Kasumi-1 (cell line): Measurements from ENCODE around the gene MRGPRD.
"Not testable (repeated sequence)": the region's sequence is repeated elsewhere in the genome, so short reads cannot be mapped to it uniquely, and the experiment has no call there.

Experiments used
- DNase-seq, 2 experiments: peaks; one replicate each; lab custom pipeline; 2025; lab: John Stamatoyannopoulos, UW

The MRGPRD gene

DNA sequence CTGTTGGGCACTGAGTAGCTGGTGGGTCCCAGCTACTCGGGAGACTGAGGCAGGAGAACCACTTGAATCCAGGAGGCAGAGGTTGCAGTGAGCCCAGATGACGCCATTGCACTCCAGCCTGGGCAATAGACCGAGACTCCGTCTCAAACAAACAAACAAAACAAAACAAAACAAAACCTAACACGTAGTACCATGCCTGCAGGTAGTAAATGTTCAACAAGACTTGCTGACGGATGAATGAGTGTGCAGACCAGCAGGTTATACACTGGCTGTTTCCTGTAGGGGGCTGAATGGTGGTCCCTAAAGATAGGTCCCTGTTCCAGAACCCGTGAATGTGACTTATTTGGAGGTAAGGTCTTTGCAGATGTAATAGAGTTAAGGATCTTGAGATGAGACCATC lies 12.8 kb upstream of the MRGPRD start:
- DNase-seq, result no peak

DNA sequence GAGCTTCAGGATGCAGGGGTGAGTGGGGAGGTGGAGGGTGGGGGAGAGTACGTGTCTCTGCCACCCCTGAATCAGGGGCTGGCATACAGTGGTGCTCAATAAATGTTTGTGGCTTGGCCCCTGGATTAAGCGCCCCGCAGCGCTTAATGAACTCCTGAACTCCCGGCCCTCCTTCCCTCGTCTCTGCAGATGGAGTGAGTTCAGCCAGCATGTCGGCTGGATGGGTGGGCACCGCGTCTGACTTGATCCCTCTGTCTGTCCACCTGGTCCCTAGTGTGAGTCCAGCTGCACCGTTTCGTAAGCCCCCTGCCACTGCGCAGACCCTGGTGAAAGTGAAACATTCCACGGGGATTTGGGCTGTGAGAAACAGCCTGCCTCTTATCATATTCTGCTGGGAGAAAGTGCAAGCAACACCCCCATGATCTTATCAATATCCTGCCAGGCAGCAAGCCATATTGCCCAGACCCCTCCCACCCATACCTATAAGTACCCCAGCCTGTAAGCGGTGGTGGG lies 12.0 kb upstream of the MRGPRD start:
- DNase-seq, result no peak

DNA sequence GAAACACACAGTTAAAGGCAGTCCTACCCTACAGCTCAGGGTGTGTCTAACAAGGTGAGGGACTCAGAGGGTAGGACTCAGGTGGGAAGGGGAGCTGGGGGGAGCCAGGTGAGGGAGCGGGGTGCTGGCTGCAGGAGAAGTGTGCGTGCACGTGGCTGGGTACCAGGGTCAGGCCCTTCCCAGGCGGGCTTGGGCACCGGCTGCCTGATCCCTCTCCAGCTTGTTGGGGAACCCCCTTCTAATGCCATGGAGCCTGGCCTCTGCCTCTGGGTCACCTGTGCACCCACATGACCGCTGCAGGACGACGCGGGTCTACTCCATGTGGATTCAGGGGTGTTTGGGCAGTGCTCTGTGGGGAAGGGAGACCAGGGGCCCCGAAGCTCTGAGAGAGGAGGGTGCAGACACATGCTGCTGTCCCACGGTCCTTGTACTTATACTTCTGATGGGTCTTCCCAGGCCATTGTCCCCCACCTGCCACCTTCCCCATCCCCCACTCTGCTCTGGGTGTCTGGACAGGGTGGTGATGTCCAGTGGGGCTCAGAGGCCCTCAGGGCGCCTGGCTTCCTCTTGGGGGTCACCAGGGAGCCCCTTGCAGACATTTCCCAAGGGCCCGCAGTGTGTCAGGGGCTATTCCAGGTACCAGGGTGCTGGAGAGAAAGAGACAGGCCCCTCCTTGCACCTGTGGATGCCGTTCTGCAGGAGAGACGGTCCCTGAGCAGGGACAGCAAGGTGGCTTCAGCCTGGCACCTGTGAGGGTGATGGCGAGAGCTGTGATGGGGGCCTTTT lies 10.4 kb upstream of the MRGPRD start:
- no peak for DNase-seq

DNA sequence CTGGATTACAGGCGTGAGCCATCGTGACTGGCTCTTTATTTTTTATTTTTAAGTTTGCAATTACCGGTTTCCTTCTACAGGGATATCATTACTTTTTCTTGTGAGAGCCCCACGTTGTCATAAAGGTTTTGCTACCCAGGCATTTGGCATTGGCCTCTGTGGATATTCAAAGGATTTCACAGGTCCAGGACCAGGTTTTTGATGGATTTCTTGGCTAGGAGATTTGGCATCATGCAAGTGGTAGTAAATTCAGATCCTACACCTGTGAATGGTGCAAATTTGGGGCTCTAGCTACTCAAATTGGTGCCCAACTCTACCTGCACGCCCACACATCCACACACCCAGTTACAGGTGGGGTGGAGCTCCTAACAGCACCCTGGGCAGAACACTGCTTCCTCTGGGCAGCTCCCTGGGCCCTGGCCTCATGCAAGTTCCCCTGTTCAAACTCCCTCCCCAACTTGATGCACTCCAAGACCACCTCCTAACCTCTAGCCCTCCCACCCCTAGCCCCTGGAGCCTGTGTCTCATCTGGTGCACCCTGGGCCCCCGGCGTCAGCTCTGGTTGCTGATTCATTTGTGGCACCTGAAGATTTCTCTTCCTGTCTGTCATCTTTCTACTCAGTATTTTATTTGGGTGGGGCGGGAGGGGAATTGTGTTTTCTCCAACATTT lies 9.3 kb upstream of the MRGPRD start:
- no peak for DNase-seq

DNA sequence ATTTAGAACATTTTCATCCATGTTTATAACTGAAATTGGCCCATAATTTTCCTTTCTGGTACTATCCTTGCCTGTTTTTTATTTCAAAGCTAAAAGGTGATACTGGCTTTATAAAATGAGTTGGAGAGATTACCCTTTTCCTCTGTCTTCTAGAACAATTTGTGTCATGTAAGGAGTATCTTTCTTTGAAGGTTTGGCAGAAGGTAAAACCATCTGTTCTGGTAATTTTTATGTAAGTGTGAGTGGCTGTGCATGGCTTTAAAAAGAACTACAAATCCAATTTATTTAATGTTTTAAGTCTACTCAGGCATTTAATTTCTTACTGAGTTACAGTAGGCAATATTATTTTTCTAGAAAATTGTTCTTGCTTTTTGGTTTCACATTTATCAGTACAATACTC lies 7.7 kb upstream of the MRGPRD start:
- DNase-seq, result no peak

DNA sequence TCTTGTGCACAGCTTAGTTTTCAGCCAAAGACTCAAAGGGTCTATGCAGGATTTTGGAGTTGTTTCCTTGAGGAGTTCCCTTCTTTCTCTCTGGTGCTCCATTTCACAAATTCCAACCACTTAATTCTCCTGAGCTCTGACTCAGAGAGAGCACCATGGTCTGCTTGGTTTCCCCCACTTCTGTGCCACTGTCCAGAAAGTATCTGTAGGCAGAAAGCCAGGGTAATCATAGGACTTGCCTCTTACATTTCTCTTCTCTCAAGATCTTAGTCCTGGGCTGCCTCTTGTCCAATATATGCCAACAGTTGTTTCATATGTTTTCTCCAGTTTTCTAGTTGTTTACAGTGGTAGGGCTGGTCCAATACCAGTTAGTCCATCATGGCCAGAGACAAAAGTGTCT lies 6.4 kb upstream of the MRGPRD start:
- no peak for DNase-seq

DNA sequence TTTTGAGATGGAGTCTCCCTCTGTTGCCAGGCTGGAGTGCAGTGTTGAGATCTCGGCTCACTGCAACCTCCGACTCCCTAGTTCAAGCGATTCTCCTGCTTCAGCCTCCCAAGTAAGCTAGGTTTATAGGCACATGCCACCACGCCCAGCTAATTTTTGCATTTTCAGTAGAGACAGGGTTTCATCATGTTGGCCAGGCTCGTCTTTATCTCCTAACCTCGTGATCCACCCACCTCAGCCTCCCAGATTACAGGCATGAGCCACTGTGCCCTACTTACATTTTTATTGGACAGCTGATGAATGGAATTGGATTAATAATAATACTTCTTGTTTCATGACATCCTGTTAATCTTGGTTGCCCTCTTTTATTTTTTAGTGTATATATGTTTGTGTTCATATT lies 3.0 kb upstream of the MRGPRD start:
- DNase-seq, result no peak

DNA sequence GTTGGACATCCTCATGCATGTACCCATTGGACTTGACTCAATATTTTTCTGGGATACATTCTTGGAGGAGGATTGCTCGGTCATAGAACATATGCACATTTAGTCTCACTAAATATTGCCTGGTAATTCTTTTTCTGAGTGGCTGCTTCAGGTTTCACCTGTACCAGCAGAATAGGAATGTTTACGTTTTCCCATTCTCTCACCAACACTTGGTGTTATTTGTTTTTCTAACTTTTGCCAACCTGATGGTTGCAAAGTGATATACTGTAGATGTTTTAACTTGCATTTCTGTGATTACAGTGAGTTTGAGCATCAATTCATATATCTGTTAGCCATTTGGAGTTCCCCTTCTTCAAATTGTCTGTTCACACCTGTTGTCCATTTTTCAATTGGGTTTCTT lies 1.3 kb upstream of the MRGPRD start:
- DNase-seq, result no peak

DNA sequence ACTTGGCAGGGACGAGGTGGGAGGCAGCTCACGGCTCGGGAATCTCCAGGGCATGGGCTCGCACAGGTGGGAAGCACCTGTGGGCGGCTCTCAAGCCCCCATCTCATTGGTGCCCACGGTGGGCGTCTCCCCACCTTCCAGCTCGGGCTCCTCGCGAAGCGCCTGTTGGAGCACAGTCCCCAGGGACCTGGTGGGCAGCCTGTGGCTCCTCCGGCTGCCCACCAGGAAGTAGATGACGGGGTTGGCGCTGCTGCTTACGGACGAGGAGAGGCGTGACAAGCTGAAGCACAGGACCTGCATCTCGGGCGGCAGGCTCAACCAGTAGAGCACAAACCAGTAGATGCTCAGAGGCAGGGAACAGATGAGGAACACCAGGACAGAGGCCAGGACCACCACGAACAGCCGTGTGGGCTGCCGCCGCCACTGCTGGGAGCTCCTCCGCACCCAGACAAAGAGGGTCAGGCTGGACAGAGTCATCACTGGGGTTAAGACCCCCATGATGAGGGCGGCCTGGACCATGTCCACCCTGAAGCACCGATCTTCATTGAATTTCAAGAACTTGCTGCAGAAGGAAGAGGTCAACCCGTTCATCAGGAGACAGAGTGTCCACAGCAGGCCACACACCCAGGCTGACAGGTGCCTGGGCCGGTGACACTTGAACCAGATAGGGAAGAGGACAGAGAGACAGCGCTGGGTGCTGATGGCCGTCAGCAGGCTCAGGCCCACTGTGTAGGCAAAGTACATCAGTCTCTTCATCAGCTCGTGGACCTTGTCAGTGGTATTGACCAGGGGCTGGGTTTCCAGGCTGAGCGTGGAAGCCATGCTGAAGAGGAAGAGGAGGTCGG lies 633 bp downstream of the MRGPRD start:
- no peak for DNase-seq

DNA sequence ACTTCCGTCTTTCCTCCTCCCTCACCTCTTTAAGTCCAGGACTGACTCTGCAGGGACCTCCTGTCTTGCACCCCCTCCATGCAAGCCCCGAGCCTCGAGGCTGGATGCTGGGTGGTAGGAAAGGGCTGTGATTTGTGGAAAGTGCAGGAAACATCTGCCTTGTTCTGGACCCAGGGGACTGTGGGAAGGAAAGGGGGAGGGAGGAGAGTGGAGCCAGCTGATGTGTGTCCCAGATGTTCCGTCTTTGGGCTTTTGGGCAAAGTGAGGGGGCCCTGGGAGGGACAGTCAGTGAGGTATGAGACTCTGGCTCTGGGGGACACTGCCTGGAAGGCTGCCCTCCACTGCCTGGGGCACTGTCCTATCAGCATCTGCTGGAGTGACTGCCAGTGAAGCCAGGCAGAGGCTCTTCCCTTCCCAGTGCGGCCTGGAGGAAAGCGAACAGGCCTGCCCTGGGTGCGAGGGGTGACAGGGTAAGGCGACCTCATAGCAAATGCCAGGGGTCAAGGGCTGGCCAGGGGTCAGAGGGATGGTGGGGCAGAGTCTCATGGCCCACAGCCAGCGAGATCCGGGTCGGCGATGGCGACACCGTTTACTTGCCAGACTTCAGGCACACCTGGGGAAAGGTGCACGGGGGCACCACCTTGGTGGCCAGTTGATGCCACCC lies 1.7 kb downstream of the MRGPRD start:
- peak; percentile 5 to 7 for DNase-seq

DNA sequence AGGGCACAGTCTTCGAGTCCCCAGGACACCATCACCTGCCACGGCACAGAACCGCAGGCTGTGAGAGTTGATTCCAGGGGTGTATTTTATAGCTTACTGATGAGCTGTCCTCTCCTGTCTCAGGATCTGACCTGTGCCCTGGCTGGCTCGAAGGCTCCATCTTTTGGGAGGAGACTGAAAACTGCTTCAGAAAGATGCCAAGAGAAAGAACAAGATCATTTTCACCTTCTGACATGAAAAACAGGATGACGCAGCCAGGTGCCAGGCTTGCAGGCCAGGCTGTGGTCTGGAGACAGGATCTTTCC lies 2.2 kb downstream of the MRGPRD start:
- DNase-seq, result no peak

DNA sequence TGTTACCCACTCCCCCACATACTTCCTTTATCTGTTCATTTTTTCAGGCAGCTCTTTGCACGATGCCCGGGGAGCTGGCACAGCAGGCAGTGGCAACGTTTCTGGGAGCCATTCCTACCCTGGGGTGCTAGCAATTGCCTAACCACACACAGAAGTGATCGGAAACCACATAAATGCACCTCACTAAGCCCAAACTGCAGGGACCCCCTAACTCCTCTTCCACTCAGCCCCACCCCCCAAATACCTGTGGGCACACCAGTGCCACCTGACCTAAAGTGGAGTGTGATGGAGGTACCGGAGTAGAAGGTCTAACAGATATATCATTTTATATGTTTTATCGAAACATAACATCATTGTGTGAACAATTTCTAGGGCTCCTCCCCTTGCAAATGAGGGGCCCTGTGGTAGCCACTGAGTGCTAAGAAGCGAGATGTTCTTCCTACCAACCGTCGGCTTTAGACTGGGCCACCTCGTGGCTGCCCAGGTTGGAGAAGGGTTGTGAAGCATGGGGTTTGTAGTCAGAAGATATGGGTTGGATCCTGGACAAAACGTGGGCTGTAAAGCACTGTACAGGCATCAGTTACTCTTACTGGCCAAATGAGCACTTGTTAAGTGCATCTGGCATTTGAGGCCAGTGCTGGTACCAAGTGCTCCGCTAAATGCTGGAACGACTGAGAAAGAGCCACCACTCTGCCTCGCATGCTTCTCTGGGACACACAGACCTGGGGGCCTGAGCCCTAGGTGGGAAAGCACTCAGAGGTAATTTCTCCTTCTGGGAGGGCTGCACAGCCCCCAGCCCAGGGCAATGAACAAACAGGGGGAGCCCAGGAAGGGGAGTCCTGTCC lies 2.8 kb downstream of the MRGPRD start:
- DNase-seq, result no peak

DNA sequence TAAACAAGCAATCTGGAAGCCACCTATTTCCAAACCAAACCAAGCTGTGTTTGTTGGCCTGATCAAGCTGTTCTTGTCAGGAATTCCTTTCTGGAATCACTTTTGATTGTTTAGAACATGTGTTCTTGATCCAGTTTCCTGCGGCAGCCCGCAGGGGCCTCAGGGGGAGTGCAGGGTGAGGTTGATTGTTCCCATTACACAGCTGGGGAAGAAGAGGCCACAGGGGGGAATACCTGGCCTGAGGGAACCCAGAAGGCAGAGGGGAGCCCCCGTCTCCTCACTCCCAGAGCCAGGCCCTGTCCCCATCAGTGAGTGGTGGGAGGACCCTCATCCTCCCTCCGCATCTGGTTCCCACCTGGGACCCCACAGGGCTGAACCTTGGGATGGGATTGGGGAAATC lies 4.2 kb downstream of the MRGPRD start:
- DNase-seq, result no peak

DNA sequence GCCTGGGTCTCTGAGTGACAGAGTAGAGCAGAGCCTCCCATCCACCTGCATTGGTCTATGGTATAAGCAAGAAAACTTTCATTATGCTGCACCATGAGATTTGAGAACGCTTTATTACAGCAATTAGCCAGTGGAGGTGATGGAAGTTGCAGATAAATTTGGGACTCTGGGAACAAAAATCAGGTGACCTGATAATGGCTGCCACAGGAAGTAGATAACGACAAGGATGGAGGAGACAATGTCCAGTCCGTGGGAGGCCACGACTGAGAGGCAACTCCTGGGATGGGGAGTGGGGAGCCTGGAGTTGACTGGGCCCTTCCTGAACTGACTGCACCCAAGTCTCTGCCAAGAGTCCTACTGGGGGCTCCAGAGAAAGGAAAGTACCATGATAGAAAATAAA lies 4.7 kb downstream of the MRGPRD start:
- DNase-seq, result no peak

DNA sequence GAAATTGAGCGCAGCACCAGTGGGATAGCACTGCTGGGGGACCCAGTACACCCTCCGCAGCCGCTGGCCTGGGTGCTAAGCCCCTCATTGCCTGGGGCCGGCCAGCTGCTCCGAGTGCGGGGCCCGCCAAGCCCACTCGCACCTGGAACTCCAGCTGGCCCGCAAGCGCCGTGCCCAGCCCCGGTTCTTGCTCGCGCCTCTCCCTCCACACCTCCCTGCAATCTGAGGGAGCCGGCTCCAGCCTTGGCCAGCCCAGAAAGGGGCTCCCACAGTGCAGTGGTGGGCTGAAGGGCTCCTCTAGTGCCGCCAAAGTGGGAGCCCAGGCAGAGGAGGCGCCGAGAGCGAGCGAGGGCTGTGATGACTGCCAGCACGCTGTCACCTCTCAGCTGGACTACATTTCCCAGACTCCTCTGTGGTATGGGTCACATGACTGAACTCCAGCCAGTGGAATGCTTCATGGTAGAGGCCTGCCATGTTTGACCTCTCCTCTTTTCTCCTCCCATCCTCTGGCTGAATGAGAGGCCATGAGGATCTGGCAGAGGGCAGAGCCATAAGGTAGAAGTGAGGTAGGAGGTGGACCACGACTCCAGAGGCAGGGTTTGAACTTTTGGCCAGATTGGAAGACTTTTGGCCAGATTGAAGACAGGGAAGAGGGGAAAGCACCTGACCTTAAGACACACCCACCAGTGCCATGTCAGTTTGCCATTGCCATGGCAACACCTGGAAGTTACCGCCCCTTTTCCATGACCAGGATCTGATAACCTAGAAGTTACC lies 6.2 kb downstream of the MRGPRD start:
- DNase-seq, result peak; percentile 10 to 25

DNA sequence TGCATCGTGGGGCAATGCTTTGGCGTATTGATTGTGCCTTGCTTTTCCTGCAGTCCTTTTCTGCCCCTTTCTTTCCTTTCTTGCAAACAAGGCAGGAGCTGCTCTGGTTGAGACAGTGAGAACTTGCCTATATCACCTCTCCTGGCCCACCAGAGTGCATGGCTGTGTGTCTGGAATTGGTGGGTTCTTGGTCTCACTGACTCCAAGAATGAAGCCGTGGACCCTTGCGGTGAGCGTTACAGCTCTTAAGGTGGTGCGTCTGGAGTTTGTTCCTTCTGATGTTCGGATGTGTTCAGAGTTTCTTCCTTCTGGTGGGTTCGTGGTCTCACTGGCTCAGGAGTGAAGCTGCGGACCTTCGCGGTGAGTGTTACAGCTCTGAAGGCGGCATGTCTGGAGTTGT lies 7.1 kb downstream of the MRGPRD start:
- not testable (repeated sequence) for DNase-seq

DNA sequence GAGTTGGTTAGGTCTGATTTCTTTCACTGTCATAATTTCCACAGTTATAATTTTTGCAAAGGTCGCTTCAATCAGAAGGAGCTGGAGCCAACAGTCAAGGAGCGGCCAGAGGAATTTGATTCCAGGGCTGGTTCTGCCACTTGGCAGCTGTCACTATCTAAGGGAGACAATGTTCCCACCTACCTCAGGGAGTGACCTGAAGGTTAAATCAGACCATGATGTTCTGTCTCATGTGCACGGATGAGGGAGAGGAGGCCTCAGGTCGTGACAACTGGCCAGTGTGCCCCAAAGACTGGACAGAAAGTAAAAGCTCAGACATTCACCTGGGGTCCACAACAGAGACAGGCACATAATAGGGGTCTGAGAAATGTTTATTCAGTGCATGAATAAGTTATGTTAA lies 7.6 kb downstream of the MRGPRD start:
- no peak for DNase-seq

DNA sequence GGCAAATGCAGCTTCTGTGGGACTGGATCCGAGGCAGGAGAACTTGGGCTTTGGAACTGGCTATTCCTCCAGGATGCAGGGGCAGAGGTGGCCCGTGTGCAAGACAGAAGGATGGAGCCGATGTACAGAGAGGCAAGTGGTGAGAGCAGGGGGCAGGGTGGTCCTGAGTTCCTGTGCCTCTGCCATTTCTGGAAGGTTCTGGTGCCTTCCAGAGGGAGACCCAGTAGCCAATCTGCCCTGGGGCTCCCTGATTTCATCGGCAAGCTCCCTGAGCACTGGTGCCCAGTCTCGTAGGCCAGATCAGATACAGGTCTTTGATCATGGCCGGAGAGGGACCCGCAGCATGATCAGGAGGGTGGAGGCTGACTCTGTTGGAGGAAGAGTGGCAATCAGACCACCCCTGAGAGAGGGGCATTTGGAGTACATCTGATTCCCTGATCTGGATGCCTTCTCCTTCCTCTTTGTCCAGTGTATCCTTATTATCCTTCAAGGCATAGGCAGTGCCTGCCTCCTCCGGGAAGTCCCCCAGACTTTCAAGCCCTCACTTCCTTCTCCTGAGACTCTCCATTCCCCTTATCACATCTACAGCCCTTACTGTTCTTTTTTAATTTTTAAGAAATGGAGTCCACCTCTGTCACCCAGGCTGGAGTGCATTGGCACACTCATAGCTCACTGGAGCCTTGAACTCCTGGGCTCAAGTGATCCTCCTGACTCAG lies 9.7 kb downstream of the MRGPRD start:
- DNase-seq, result no peak

DNA sequence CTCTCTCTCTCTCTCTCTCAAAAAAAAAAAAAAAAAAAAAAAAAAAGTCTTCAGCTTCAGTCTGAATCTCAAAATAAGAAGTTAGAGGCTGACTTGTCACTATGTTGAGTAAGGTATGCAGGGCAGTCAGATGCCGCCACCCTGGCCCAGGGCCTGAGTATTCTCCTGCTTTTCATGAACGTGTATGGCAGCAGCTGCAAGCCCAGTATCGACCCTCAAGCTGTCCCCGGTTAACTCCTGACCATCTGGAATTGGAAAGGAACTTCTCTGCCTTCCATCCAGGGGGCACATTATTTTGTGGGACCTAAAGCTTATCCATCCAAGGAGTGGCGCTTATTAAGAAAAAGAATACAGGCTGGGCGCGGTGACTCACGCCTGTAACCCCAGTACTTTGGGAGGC lies 11.4 kb downstream of the MRGPRD start:
- DNase-seq, result no peak
